ENCODE results near the gene PEX16.

Gene PEX16

DNA sequence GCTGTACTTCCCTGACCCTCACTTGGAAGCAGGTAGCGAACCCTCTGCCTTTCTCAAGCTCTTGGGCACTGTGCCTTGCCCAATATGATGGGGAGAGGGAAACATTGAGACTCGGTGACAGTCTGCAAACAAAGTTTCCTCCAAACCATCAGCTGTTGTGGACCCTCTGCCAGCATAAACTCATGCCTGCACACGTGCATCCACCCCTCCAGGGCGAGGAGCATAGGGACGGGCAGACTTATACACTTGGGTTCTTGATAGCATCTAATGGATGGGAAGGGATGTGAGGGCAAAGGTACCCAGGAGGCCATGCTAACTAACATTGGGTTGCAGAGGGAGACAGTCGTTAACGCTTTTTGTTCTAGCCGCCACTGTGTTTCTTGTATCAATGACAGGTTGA is 40.5 kb downstream of the PEX16 start:
- TF ChIP-seq FOXP2 (optimal IDR thresholded peaks at IDR 0.05; ENCODE audit: control extremely low read depth, extremely low read length, insufficient read depth) (no peak), EZH2 (IDR thresholded peaks at IDR 0.05) (no peak), POLR2AphosphoS5 (IDR thresholded peaks at IDR 0.05; ENCODE audit: borderline replicate concordance, low read depth, low read length) (no peak)
- no peak for DNase-seq (ENCODE audit: low read depth, low spot score)
- Histone ChIP-seq H3K9me3 (ENCODE audit: low read depth, low read length) (no peaks in the 10 kb centered on the region), H3K36me3 (ENCODE audit: insufficient read depth, low read length) (peaks cover 18% of the 10 kb centered on the region), H3K9ac (ENCODE audit: insufficient read length) (no peak overlapping the region), H3K27ac (no peak overlapping the region), H3K4me3 (no peak overlapping the region)

DNA sequence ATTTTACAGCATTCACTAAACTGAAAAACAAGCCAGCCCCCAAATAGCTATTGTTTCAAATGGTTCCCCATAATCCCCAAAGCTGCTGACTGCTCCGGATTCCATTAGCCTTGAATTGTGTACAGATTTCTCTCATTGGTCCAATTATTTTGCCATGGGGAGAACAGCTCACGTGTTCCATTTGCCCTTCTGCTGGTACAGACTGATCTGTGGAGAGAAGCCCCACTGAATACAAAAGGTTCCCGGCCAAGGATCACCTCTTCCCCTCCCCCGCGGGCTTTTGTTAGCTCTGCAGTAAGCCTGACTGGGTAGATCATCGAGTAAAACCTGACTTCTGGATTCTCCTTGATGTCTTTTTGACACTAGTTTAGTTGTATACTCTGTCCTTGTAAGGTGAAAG is 41.3 kb downstream of the PEX16 start:
- TF ChIP-seq POLR2AphosphoS5 (IDR thresholded peaks at IDR 0.05; ENCODE audit: borderline replicate concordance, low read depth, low read length) (no peak), EZH2 (IDR thresholded peaks at IDR 0.05) (no peak)
- no peak for DNase-seq (ENCODE audit: low read depth, low spot score)

DNA sequence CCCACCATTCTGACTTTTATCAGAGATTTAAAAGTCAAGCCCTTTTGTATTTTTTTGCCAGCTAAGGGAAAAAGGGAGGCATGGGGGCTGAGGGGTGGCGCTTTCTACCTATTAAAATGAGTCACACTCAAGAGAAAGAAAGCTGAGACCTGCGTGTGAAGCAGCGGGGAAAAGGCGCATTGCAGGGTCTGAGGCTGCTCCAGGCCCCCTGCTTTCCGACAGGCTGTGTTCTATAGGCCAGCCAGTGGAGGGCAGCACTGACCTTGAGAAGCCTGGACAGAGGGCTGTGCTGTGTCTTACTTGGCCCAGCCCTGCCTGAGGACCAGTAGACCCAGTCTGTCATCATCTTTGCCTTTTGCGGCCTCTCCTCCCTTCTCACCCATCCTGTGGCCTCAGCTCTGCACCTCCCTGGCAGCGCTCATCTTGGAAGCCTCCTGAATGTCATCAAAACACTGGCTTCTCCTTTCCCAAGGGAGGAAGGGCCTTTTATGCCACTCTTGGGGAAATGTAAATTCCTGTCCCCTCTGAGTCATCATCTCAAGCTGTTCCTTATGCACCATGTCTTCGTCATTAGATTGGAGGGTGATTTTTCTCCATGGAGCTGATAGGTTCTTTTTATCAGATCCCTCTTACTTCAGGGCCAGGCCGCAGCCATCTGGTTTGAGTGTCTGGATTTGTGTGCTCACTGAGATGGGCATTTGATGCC is 44.9 kb downstream of the PEX16 start:
- H3K9ac ChIP-seq (ENCODE audit: insufficient read length), result no peak overlapping the region
- H3K4me3 ChIP-seq, result no peak overlapping the region
- H3K36me3 ChIP-seq (ENCODE audit: insufficient read depth, low read length), result peaks cover 53% of the 10 kb centered on the region
- DNase-seq (ENCODE audit: low read depth, low spot score), result no peak
- no peak overlapping the region for H3K27ac ChIP-seq
- H3K9me3 ChIP-seq (ENCODE audit: low read depth, low read length), result no peaks in the 10 kb centered on the region
- TF ChIP-seq EZH2 (IDR thresholded peaks at IDR 0.05) (no peak), POLR2AphosphoS5 (IDR thresholded peaks at IDR 0.05; ENCODE audit: borderline replicate concordance, low read depth, low read length) (no peak), FOXP2 (optimal IDR thresholded peaks at IDR 0.05; ENCODE audit: control extremely low read depth, extremely low read length, insufficient read depth) (no peak)

More for the DNA sequence above, 41.3 kb downstream of the PEX16 start:
- Histone ChIP-seq H3K27ac (no peak overlapping the region), H3K9me3 (ENCODE audit: low read depth, low read length) (no peaks in the 10 kb centered on the region), H3K36me3 (ENCODE audit: insufficient read depth, low read length) (peaks cover 26% of the 10 kb centered on the region), H3K9ac (ENCODE audit: insufficient read length) (no peak overlapping the region), H3K4me3 (no peak overlapping the region)

DNA sequence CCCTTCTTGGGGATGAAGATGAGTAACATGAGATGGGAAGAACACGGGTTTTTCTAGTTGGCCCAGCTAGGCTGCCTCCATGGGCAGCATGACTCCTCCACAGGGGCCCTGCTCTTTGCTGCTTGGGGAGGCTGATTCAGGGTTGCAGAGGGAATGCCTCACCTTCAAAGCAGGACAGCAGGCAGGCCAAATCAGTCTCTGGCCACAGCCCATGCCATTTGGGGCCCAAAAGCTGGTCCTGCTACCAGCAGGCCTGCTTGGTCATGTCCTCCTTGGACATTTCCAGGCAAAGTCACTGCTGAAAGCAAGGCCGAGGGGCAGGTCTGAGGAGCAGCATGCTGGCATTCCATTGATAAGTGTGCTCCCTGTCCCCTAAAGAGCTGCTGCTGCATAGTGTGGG is 46.0 kb downstream of the PEX16 start:
- DNase-seq (ENCODE audit: low read depth, low spot score), result no peak
- no peak for TF ChIP-seq FOXP2 (optimal IDR thresholded peaks at IDR 0.05; ENCODE audit: control extremely low read depth, extremely low read length, insufficient read depth)
- H3K36me3 ChIP-seq (ENCODE audit: insufficient read depth, low read length), result peaks cover 60% of the 10 kb centered on the region
- no peak overlapping the region for H3K27ac ChIP-seq
- H3K9ac ChIP-seq (ENCODE audit: insufficient read length), result no peak overlapping the region
- no peaks in the 10 kb centered on the region for H3K9me3 ChIP-seq (ENCODE audit: low read depth, low read length)
- no peak overlapping the region for H3K4me3 ChIP-seq

DNA sequence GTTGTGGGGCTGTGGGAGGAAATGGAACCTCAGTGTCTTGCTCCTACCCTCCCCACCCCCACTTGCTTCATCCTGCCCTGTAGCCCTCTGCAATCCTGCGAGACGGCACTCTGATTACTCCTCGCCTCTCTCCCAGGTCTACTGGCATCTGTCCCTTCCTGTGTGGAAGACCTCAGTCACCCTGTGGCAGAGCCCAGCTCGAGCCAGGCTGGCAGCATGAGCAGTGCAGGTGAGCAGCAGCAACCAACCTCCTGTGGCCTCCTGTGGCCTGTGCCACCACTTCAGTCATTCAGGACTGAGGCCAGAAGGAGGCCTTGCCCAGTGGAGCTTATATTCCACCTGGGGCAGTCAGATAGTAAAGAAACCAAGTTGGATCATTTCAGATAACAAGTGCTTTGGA is 47.0 kb downstream of the PEX16 start:
- no peak for DNase-seq (ENCODE audit: low read depth, low spot score)
- Histone ChIP-seq H3K9me3 (ENCODE audit: low read depth, low read length) (no peaks in the 10 kb centered on the region), H3K36me3 (ENCODE audit: insufficient read depth, low read length) (peaks cover 60% of the 10 kb centered on the region), H3K4me3 (no peak overlapping the region), H3K27ac (no peak overlapping the region), H3K9ac (ENCODE audit: insufficient read length) (no peak overlapping the region)
- TF ChIP-seq EZH2 (IDR thresholded peaks at IDR 0.05), result no peak
- no peak for TF ChIP-seq FOXP2 (optimal IDR thresholded peaks at IDR 0.05; ENCODE audit: control extremely low read depth, extremely low read length, insufficient read depth)
- no peak for TF ChIP-seq POLR2AphosphoS5 (IDR thresholded peaks at IDR 0.05; ENCODE audit: borderline replicate concordance, low read depth, low read length)

DNA sequence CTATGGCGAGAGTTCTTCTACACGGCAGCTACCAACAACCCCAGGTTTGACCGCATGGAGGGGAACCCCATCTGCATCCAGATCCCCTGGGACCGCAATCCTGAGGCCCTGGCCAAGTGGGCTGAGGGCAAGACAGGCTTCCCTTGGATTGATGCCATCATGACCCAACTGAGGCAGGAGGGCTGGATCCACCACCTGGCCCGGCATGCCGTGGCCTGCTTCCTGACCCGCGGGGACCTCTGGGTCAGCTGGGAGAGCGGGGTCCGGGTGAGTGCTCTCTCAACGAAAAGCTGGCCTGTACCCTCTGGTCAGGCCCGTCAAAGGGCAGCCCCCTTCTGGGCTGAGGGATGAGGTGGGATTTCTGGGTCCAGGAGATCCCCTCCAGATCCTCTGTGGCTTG is 48.1 kb downstream of the PEX16 start:
- H3K4me3 ChIP-seq, result no peak overlapping the region
- no peak for TF ChIP-seq EZH2 (IDR thresholded peaks at IDR 0.05)
- TF ChIP-seq FOXP2 (optimal IDR thresholded peaks at IDR 0.05; ENCODE audit: control extremely low read depth, extremely low read length, insufficient read depth), result no peak
- no peak for TF ChIP-seq POLR2AphosphoS5 (IDR thresholded peaks at IDR 0.05; ENCODE audit: borderline replicate concordance, low read depth, low read length)
- DNase-seq (ENCODE audit: low read depth, low spot score), result no peak
- no peak overlapping the region for H3K27ac ChIP-seq
- H3K9me3 ChIP-seq (ENCODE audit: low read depth, low read length), result no peaks in the 10 kb centered on the region
- H3K36me3 ChIP-seq (ENCODE audit: insufficient read depth, low read length), result peaks cover 56% of the 10 kb centered on the region
- no peak overlapping the region for H3K9ac ChIP-seq (ENCODE audit: insufficient read length)

DNA sequence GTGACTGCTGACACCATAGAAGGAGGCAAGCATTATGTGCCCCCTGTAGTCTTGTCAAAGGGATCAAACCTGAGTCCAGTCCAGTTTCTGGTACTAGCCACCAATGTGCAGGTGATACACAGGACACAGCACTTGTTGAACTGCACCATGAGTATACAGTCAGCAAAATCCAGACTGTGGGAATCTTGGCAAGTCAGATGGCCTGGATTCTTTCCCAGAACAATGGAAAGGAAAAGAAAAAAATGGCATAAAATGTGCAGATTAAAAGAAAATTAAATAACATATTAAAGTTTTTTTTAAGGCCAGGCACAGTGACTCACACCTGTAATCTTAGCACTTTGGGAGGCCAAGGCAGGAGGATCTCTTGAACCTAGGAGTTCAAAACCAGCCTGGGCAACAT is 53.6 kb downstream of the PEX16 start:
- Histone ChIP-seq H3K9me3 (ENCODE audit: low read depth, low read length) (no peaks in the 10 kb centered on the region), H3K4me3 (no peak overlapping the region), H3K27ac (no peak overlapping the region), H3K9ac (ENCODE audit: insufficient read length) (no peak overlapping the region), H3K36me3 (ENCODE audit: insufficient read depth, low read length) (peaks cover 55% of the 10 kb centered on the region)
- TF ChIP-seq EZH2 (IDR thresholded peaks at IDR 0.05) (no peak), POLR2AphosphoS5 (IDR thresholded peaks at IDR 0.05; ENCODE audit: borderline replicate concordance, low read depth, low read length) (no peak), FOXP2 (optimal IDR thresholded peaks at IDR 0.05; ENCODE audit: control extremely low read depth, extremely low read length, insufficient read depth) (no peak)
- DNase-seq (ENCODE audit: low read depth, low spot score), result no peak

DNA sequence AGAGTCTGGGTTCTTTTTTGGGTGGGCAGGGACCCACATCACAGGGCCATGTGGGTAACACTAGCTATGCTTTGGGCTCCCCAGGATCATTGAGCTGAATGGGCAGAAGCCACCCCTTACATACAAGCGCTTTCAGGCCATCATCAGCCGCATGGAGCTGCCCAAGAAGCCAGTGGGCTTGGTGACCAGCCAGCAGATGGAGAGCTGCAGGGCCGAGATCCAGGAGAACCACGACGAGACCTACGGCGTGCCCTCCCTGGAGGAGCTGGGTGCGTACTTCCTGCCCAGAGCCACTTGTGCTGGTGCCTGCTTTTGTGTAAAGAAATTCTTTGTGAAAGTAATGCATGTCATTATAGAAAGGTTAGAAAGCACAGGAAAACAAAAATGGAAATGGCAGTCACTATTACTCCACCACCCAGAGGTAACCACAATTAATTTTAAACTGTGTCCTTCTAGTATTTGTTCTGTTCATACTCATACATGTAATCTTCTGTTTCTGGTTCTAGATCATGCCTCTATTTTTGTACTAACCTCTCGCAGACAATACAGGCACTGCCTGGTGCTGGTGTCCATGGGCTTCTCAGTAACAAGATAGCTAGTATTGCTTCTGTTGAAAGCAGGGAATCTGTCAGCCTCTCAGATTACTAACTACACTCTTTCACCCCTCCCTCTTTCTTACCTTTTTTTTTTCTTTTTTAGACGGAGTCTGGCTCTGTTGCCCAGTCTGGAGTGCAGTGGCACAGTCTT is 56.7 kb downstream of the PEX16 start:
- Histone ChIP-seq H3K27ac (no peak overlapping the region), H3K9me3 (ENCODE audit: low read depth, low read length) (no peaks in the 10 kb centered on the region), H3K9ac (ENCODE audit: insufficient read length) (no peak overlapping the region), H3K4me3 (no peak overlapping the region), H3K36me3 (ENCODE audit: insufficient read depth, low read length) (peaks cover 46% of the 10 kb centered on the region)
- DNase-seq (ENCODE audit: low read depth, low spot score), result no peak
- TF ChIP-seq POLR2AphosphoS5 (IDR thresholded peaks at IDR 0.05; ENCODE audit: borderline replicate concordance, low read depth, low read length) (no peak), EZH2 (IDR thresholded peaks at IDR 0.05) (no peak), FOXP2 (optimal IDR thresholded peaks at IDR 0.05; ENCODE audit: control extremely low read depth, extremely low read length, insufficient read depth) (no peak)

All from SK-N-MC (cell line).